ENCODE data around the gene PPP1R16B. TPM values are rescaled to one million over a fixed set of nuclear protein-coding genes. Genes with fewer than 3 reads are reported as not detected.

The PPP1R16B gene
- total and polyA plus RNA-seq, 4 experiments from 2014 or later, result 17.3 to 55.1 (median 45.5) TPM

DNA sequence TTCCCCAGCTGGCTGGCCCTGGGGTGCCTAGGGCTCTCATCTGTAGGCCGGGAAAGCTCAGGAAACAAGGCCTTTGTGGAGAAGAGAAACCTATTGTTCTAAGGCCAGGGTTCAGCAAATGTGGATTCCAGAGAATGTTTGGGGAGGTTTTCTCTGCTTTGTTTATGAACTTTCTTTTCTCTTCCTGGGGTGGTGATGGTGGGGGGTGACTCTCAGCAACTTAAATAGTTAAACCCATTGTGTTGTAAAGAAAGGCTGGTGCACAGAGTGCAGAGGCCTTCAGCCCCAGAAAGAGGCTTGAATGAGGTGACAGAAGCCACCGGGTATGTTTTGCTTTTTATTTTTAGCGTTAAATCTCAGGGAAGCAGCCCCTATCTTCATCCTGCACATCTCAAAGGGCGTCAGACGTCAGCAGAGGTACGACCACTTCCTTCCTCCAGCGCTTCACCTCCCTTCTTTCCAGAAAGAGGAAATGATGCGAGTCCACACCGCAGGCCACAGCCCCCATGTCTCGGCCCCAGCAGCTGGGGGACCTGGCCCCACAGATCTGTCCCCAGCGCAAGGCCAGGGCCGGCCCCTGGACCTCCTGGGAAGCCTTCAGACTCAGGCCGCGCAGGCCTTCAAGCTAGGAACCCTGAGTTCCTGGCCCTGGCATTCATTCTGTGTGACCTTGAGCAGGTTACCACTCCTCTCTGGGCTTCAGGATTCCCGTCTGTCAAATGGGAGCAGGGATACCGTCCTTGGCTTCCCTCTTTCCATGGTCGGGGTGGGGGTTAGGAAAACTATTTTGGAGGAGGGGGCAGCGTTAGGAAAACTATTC, 605 bp upstream of the PPP1R16B start:
- CTCF ChIA-PET (ENCODE audit: partially characterized antibody), result interaction anchor here (0.7 to 7.3 kb wide), 15 partner anchors 14 to 157 kb away, joined by 3 to 114 read pairs (median 4); partner anchors contain the start of gene DHX35
- peaks cover 56% of the 10 kb centered on the region for H3K4me1 ChIP-seq (ENCODE audit: insufficient read depth, low read length)
- peak overlapping the region; percentile 97 to 100 (median 99) for H3K27ac Mint-ChIP-seq
- POLR2A ChIA-PET (ENCODE audit: partially characterized antibody), result interaction anchor here (0.8 to 7.0 kb wide), 22 partner anchors 11 to 157 kb away, joined by 3 to 185 read pairs (median 7); partner anchors contain the start of genes ACTR5, DHX35 and FAM83D
- H3K27ac ChIP-seq (ENCODE audit: low read depth, low read length), result peak overlapping the region; percentile 96
- H3K36me3 Mint-ChIP-seq, result peaks cover under 1 to 35% of the 10 kb centered on the region in 2 donors
- intact Hi-C loops (cut with micrococcal nuclease), result loop anchor here (1.0 to 5.0 kb wide), 5 partner anchors 57 to 157 kb away; partner anchors contain the start of genes ACTR5 and DHX35
- H3K27me3 Mint-ChIP-seq, result no peaks in the 10 kb centered on the region
- H3K4me3 ChIP-seq (ENCODE audit: low read length in 2 of 2), result peak overlapping the region; percentile 76 to 94
- no peaks in the 10 kb centered on the region for H3K36me3 ChIP-seq (ENCODE audit: insufficient read depth, low read length)
- H3K9me3 ChIP-seq (ENCODE audit: control insufficient read depth in 1 of 2, low read length in 2 of 2), result no peaks in the 10 kb centered on the region
- H3K9me3 Mint-ChIP-seq, result no peaks in the 10 kb centered on the region
- peak; percentile 88 to 92 (median 91) for DNase-seq
- no peaks in the 10 kb centered on the region for H3K27me3 ChIP-seq (ENCODE audit: insufficient read depth, low read length)
- peak overlapping the region; percentile 82 to 94 (median 90) for H3K4me3 Mint-ChIP-seq
- H3K4me1 Mint-ChIP-seq, result peaks cover 38 to 52% (median 46%) of the 10 kb centered on the region in 4 donors

DNA sequence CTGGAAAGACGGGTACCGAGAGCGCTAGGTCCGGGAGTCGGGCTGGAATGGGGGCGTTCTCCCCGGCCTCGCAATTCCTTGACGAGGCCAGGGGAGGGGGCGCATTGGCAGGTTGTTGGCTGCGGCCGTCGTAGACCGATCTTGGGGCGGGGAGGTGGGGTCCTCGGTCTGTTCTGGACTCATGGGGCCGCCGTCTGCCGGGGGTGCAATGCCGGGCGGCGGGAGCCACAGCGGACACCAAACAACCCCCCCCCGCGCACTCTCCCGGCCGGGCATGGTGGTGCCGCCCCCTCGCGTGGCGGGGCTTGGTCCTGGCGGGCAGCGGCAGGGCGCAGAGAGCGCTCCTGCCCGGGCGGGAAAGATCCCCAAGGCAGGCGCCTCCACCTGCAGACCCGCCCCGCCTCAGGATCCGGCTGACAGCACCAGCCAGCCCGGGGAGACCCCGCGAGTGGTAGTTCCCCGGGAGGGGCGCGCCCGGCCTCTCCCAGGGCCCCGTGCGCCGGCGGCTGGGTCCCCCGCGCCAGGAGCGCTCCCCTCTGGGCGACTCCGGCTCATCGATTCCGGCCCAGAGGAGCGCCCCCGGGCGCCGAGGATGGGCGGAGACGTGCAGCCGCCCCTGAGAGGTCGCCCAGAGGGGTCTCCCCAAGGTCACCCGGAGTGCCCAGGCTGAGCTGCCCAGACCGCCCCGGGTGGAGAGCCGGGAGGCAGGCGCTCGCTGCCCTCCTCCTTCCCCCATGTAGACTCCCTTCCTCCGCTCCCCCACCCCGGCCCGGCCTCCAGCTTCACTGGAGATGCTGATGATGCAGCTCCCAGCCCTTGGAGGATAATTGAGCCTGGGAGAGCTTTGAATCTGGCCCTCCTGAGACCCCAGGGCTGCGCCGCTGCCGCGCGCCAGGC, 709 bp downstream of the PPP1R16B start:
- Mint-ChIP-seq H3K9me3 (no peaks in the 10 kb centered on the region), H3K36me3 (peaks cover 13 to 48% of the 10 kb centered on the region in 2 donors), H3K4me3 (peak overlapping the region; percentile 87 to 94 (median 92)), H3K4me1 (peaks cover 50 to 65% (median 57%) of the 10 kb centered on the region in 4 donors), H3K27me3 (no peaks in the 10 kb centered on the region), H3K27ac (peak overlapping the region; percentile 97 to 100 (median 99))
- CTCF ChIA-PET (ENCODE audit: partially characterized antibody), result interaction anchor here (0.7 to 7.3 kb wide), 28 partner anchors 10 to 156 kb away, joined by 3 to 114 read pairs (median 4); partner anchors contain the start of genes ACTR5 and DHX35
- Histone ChIP-seq H3K36me3 (ENCODE audit: insufficient read depth, low read length) (peaks cover 5% of the 10 kb centered on the region), H3K4me1 (ENCODE audit: insufficient read depth, low read length) (peaks cover 66% of the 10 kb centered on the region), H3K27ac (ENCODE audit: low read depth, low read length) (peak overlapping the region; percentile 96), H3K9me3 (ENCODE audit: control insufficient read depth in 1 of 2, low read length in 2 of 2) (no peaks in the 10 kb centered on the region), H3K4me3 (ENCODE audit: low read length in 2 of 2) (peak overlapping the region; percentile 76 to 94), H3K27me3 (ENCODE audit: insufficient read depth, low read length) (no peaks in the 10 kb centered on the region)
- peak; percentile 50 to 68 (median 61) for DNase-seq
- POLR2A ChIA-PET (ENCODE audit: partially characterized antibody), result interaction anchor here (0.9 to 7.0 kb wide), 29 partner anchors 10 to 157 kb away, joined by 3 to 185 read pairs (median 6); partner anchors contain the start of genes ACTR5, DHX35 and FAM83D
- intact Hi-C loops (cut with micrococcal nuclease), result loop anchor here (1.0 to 5.0 kb wide), 6 partner anchors 37 to 156 kb away; partner anchors contain the start of genes ACTR5 and DHX35

DNA sequence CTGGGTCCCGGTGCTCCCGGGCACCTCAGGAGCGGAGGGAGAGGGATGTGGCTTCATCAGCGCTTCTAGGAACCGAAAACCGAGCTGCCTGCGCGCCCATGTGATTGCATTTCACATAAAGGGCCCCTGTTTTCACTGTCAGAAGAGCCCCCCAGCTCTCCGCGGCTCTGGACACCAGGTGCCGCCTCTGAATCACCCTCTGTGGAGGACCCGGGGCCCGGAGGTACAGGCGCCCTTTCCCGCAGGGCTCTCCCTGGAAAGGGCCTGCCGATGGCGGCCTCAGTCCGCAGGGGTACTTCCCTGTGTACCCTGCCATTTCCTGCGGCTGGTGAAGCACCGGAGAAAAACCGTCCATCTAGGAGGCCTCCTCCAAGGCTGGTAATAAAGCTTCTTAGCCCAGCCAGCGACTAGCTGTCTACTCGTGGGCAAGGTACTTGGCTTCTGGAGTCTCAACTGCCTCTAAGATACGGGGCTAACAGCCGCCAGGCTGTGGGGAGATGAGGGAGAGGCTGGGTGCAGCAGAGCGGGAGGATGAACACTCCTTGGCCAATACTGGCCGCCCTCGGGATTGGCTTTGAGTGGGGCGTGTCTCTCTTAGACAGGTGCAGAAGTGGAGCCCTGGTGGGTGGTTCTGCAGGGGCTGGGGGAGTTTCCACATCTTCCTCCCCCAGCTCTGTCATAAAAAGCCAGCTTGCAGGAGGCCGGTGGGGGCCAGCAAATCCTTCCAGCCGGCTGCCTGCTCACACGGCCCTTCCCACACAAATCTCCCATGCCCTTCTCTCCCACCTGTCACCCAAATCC, 1.6 kb downstream of the PPP1R16B start:
- no peaks in the 10 kb centered on the region for H3K27me3 Mint-ChIP-seq
- peaks cover 56 to 73% (median 64%) of the 10 kb centered on the region in 4 donors for H3K4me1 Mint-ChIP-seq
- Histone ChIP-seq H3K4me1 (ENCODE audit: insufficient read depth, low read length) (peaks cover 75% of the 10 kb centered on the region), H3K27me3 (ENCODE audit: insufficient read depth, low read length) (no peaks in the 10 kb centered on the region), H3K4me3 (ENCODE audit: low read length in 2 of 2) (peak overlapping the region; percentile 71 to 76), H3K36me3 (ENCODE audit: insufficient read depth, low read length) (peaks cover 5% of the 10 kb centered on the region), H3K27ac (ENCODE audit: low read depth, low read length) (peak overlapping the region; percentile 96), H3K9me3 (ENCODE audit: control insufficient read depth in 1 of 2, low read length in 2 of 2) (no peaks in the 10 kb centered on the region)
- CTCF ChIA-PET (ENCODE audit: partially characterized antibody), result interaction anchor here (0.7 to 7.3 kb wide), 21 partner anchors 9 to 155 kb away, joined by 3 to 114 read pairs (median 5); partner anchors contain the start of genes ACTR5 and DHX35
- intact Hi-C loops (cut with micrococcal nuclease), result loop anchor here (2.0 to 5.0 kb wide), 2 partner anchors 36 to 75 kb away; no protein-coding TSS in a partner anchor
- H3K27ac Mint-ChIP-seq, result peak overlapping the region; percentile 86 to 98 (median 95)
- POLR2A ChIA-PET (ENCODE audit: partially characterized antibody), result interaction anchor here (0.9 to 7.0 kb wide), 18 partner anchors 9 to 157 kb away, joined by 3 to 185 read pairs (median 7); no protein-coding TSS in a partner anchor
- DNase-seq, result peak; percentile 56 to 80 (median 65)
- H3K36me3 Mint-ChIP-seq, result peaks cover 19 to 56% of the 10 kb centered on the region in 2 donors
- no peaks in the 10 kb centered on the region for H3K9me3 Mint-ChIP-seq
- H3K4me3 Mint-ChIP-seq, result peak overlapping the region; percentile 77 to 94 (median 87)

- H3K36me3 Mint-ChIP-seq, result peaks cover 19 to 65% of the 10 kb centered on the region in 2 donors
- Histone ChIP-seq H3K4me3 (ENCODE audit: low read length in 2 of 2) (no peak overlapping the region), H3K27ac (ENCODE audit: low read depth, low read length) (no peak overlapping the region), H3K4me1 (ENCODE audit: insufficient read depth, low read length) (peaks cover 79% of the 10 kb centered on the region), H3K27me3 (ENCODE audit: insufficient read depth, low read length) (no peaks in the 10 kb centered on the region), H3K9me3 (ENCODE audit: control insufficient read depth in 1 of 2, low read length in 2 of 2) (no peaks in the 10 kb centered on the region), H3K36me3 (ENCODE audit: insufficient read depth, low read length) (peaks cover 5% of the 10 kb centered on the region)
- peak overlapping the region; percentile 33 to 97 (median 86) for H3K27ac Mint-ChIP-seq
- H3K4me3 Mint-ChIP-seq, result peak overlapping the region in 4 of 8 donors; percentile 25 to 87 (median 56)
- POLR2A ChIA-PET (ENCODE audit: partially characterized antibody), result interaction anchor here (1.4 to 7.0 kb wide), 4 partner anchors 31 to 83 kb away, joined by 4 to 185 read pairs (median 59); no protein-coding TSS in a partner anchor
- peaks cover 59 to 82% (median 73%) of the 10 kb centered on the region in 4 donors for H3K4me1 Mint-ChIP-seq
- H3K27me3 Mint-ChIP-seq, result no peaks in the 10 kb centered on the region
- CTCF ChIA-PET (ENCODE audit: partially characterized antibody), result interaction anchor here (1.2 to 7.3 kb wide), 3 partner anchors 18 to 84 kb away, joined by 3 to 114 read pairs (median 4); no protein-coding TSS in a partner anchor
- intact Hi-C loops (cut with micrococcal nuclease), result loop anchor here (5.0 kb wide), 1 partner anchor 78 kb away; no protein-coding TSS in a partner anchor
- H3K9me3 Mint-ChIP-seq, result no peaks in the 10 kb centered on the region
- no peak for DNase-seq
Observed at GRCh38 chr20:38809942-38810341, 4.4 kb downstream of the PPP1R16B start.

- POLR2A ChIA-PET (ENCODE audit: partially characterized antibody), result interaction anchor here (0.7 to 7.0 kb wide), 6 partner anchors 25 to 151 kb away, joined by 3 to 114 read pairs (median 4); partner anchors contain the start of gene DHX35
Observed at GRCh38 chr20:38810926-38811630, 5.6 kb downstream of the PPP1R16B start.

More at GRCh38 chr20:38810926-38811630, 5.6 kb downstream of the PPP1R16B start:
- peak overlapping the region in 5 of 8 donors; percentile 17 to 52 (median 39) for H3K4me3 Mint-ChIP-seq
- Histone ChIP-seq H3K36me3 (ENCODE audit: insufficient read depth, low read length) (peaks cover 5% of the 10 kb centered on the region), H3K27ac (ENCODE audit: low read depth, low read length) (peak overlapping the region; percentile 0), H3K9me3 (ENCODE audit: control insufficient read depth in 1 of 2, low read length in 2 of 2) (no peaks in the 10 kb centered on the region), H3K4me3 (ENCODE audit: low read length in 2 of 2) (no peak overlapping the region), H3K27me3 (ENCODE audit: insufficient read depth, low read length) (no peaks in the 10 kb centered on the region), H3K4me1 (ENCODE audit: insufficient read depth, low read length) (peaks cover 86% of the 10 kb centered on the region)
- CTCF ChIA-PET (ENCODE audit: partially characterized antibody), result interaction anchor here (1.3 kb wide), 1 partner anchor 82 kb away, joined by 6 read pairs; no protein-coding TSS in a partner anchor
- no peaks in the 10 kb centered on the region for H3K27me3 Mint-ChIP-seq
- DNase-seq, result no peak
- peaks cover 27 to 66% of the 10 kb centered on the region in 2 donors for H3K36me3 Mint-ChIP-seq
- H3K9me3 Mint-ChIP-seq, result no peaks in the 10 kb centered on the region
- H3K4me1 Mint-ChIP-seq, result peaks cover 70 to 89% (median 81%) of the 10 kb centered on the region in 4 donors
- intact Hi-C loops (cut with micrococcal nuclease), result no loop called here
- peak overlapping the region; percentile 61 to 86 (median 78) for H3K27ac Mint-ChIP-seq
